Astrocyte (in vitro differentiated cells and primary cell): ENCODE data around the gene PCYT1A. TPM values are rescaled to one million over a fixed set of nuclear protein-coding genes. Genes with fewer than 3 reads are reported as not detected.

Source experiments
- DNase-seq: peaks from one replicate; pipeline ENCODE4 v3.0.0-alpha.2; 2010; ENCODE audit warnings: low read depth
- FAIRE-seq: peaks from 2 replicates; lab custom pipeline; 2011; peaks lifted over from hg19 to GRCh38; lab: Jason Lieb, UNC
- H2AFZ ChIP-seq: 2 replicates; pipeline ENCODE4 v1.6.0; 2012; ENCODE audit warnings: low read depth, low read length, inconsistent platforms
- H3K27ac ChIP-seq: 2 replicates; pipeline ENCODE4 v1.5.1; 2011; ENCODE audit warnings: low read depth, low read length, inconsistent platforms
- H3K27me3 ChIP-seq: 2 replicates; pipeline ENCODE4 v1.6.0; 2011; ENCODE audit warnings: low read length, inconsistent platforms; ENCODE audit not compliant: insufficient read depth
- H3K36me3 ChIP-seq: 2 replicates; pipeline ENCODE4 v1.5.1; 2011; ENCODE audit warnings: low read length, inconsistent platforms; ENCODE audit not compliant: insufficient read depth
- H3K4me1 ChIP-seq: 2 replicates; pipeline ENCODE4 v1.5.1; 2011; ENCODE audit warnings: low read length, inconsistent platforms; ENCODE audit not compliant: insufficient read depth
- H3K4me2 ChIP-seq: 2 replicates; pipeline ENCODE4 v1.6.0; 2012; ENCODE audit warnings: low read length, inconsistent platforms
- H3K4me3 ChIP-seq: 2 replicates; pipeline ENCODE4 v1.5.1; 2011; ENCODE audit warnings: low read depth, mild to moderate bottlenecking, low read length, inconsistent platforms; ENCODE audit not compliant: insufficient read depth
- H3K79me2 ChIP-seq: 2 replicates; pipeline ENCODE4 v1.6.0; 2012; ENCODE audit warnings: mild to moderate bottlenecking, low read length, inconsistent platforms; ENCODE audit not compliant: insufficient read depth
- H3K9ac ChIP-seq: 2 replicates; pipeline ENCODE4 v1.6.0; 2012; ENCODE audit warnings: mild to moderate bottlenecking, low read length, inconsistent platforms
- H3K9me3 ChIP-seq: 2 replicates; pipeline ENCODE4 v1.5.1; 2012; ENCODE audit warnings: low read depth, mild to moderate bottlenecking, low read length, inconsistent platforms; ENCODE audit not compliant: insufficient read depth
- H4K20me1 ChIP-seq: 2 replicates; pipeline ENCODE4 v1.6.0; 2012; ENCODE audit warnings: low read length, inconsistent platforms; ENCODE audit not compliant: insufficient read depth
- H3K27ac Mint-ChIP-seq: one replicate; pipeline ENCODE4 v1.8.0; 2021; ENCODE audit warnings: mild to moderate bottlenecking, mixed read lengths; ENCODE audit not compliant: unreplicated experiment
- H3K27me3 Mint-ChIP-seq: one replicate; pipeline ENCODE4 v1.8.0; 2021; ENCODE audit warnings: low read depth, mixed read lengths; ENCODE audit not compliant: unreplicated experiment
- H3K36me3 Mint-ChIP-seq: one replicate; pipeline ENCODE4 v1.8.0; 2021; ENCODE audit warnings: low read depth, mixed read lengths; ENCODE audit not compliant: unreplicated experiment
- H3K4me1 Mint-ChIP-seq: one replicate; pipeline ENCODE4 v1.8.0; 2021; ENCODE audit warnings: low read depth, mixed read lengths; ENCODE audit not compliant: unreplicated experiment
- H3K4me3 Mint-ChIP-seq: one replicate; pipeline ENCODE4 v1.8.0; 2021; ENCODE audit warnings: mild to moderate bottlenecking, moderate library complexity, mixed read lengths; ENCODE audit not compliant: unreplicated experiment
- H3K9me3 Mint-ChIP-seq: one replicate; pipeline ENCODE4 v1.8.0; 2021; ENCODE audit warnings: mild to moderate bottlenecking, mixed read lengths; ENCODE audit not compliant: unreplicated experiment
- CTCF ChIP-seq: IDR thresholded peaks from 2 replicates; pipeline ENCODE4 v1.5.1; 2011; ENCODE audit warnings: low read depth, mild to moderate bottlenecking, inconsistent platforms, low read length, moderate library complexity; ENCODE audit not compliant: insufficient read depth
- EZH2 ChIP-seq: IDR thresholded peaks from 2 replicates; pipeline ENCODE4 v1.6.1; 2012; ENCODE audit warnings: mild to moderate bottlenecking, low read length, inconsistent platforms; ENCODE audit not compliant: insufficient read depth
- total RNA-seq: library from RNA; stranded (reverse); gene quantifications from 2 replicates; pipeline ENCODE4 v1.2.1, GENCODE V29; 2021

PCYT1A gene
- total RNA-seq, 1 donor from 2014 or later, result 92.6 TPM

DNA sequence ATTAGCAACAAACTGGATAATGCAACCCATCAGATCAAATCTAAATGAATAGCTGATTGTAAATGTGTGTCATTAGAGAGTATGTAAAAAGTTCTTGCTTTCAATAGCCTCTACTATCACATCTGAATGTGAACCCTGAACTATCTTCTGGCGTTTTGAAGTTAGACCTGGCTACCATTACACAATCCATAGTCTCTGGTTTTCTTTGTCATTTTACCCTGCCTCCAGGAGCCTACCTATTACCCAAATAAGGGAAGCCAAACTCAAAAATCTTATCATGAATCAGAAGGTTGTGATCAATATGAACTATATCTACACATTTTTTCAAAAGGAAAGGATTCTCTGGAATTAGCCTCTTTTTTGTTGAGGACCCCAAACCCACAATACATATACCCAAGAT is 31.8 kb downstream of the PCYT1A start:
- no peak overlapping the region for H3K9ac ChIP-seq
- Mint-ChIP-seq H3K4me1 (no peaks in the 10 kb centered on the region), H3K27me3 (no peaks in the 10 kb centered on the region), H3K27ac (no peak overlapping the region), H3K4me3 (no peak overlapping the region), H3K36me3 (peaks cover 13% of the 10 kb centered on the region), H3K9me3 (no peaks in the 10 kb centered on the region)
- TF ChIP-seq EZH2 (no peak), CTCF (no peak)
- peaks cover 16% of the 10 kb centered on the region for H3K36me3 ChIP-seq
- H3K4me3 ChIP-seq, result no peak overlapping the region
- H4K20me1 ChIP-seq, result peaks cover 20% of the 10 kb centered on the region
- H3K27me3 ChIP-seq, result no peaks in the 10 kb centered on the region
- no peaks in the 10 kb centered on the region for H3K4me1 ChIP-seq
- H2AFZ ChIP-seq, result no peak overlapping the region
- no peak overlapping the region for H3K4me2 ChIP-seq
- no peak overlapping the region for H3K27ac ChIP-seq
- no peaks in the 10 kb centered on the region for H3K9me3 ChIP-seq
- FAIRE-seq (no peak), DNase-seq (no peak)
- peaks cover 41% of the 10 kb centered on the region for H3K79me2 ChIP-seq

- no peak overlapping the region for H3K9ac ChIP-seq
- H4K20me1 ChIP-seq, result peaks cover 15% of the 10 kb centered on the region
- no peak overlapping the region for H3K27ac Mint-ChIP-seq
- no peaks in the 10 kb centered on the region for H3K4me1 Mint-ChIP-seq
- H3K36me3 Mint-ChIP-seq, result peaks cover 11% of the 10 kb centered on the region
- H3K4me3 ChIP-seq, result no peak overlapping the region
- H3K27ac ChIP-seq, result no peak overlapping the region
- no peaks in the 10 kb centered on the region for H3K27me3 Mint-ChIP-seq
- H3K79me2 ChIP-seq, result peaks cover 40% of the 10 kb centered on the region
- H3K4me2 ChIP-seq, result no peak overlapping the region
- no peaks in the 10 kb centered on the region for H3K9me3 ChIP-seq
- H2AFZ ChIP-seq, result no peak overlapping the region
- no peaks in the 10 kb centered on the region for H3K9me3 Mint-ChIP-seq
- H3K27me3 ChIP-seq, result no peaks in the 10 kb centered on the region
- no peaks in the 10 kb centered on the region for H3K4me1 ChIP-seq
- no peak for DNase-seq
- no peak for FAIRE-seq
- peaks cover 11% of the 10 kb centered on the region for H3K36me3 ChIP-seq
- TF ChIP-seq EZH2, result no peak
- TF ChIP-seq CTCF, result no peak
- H3K4me3 Mint-ChIP-seq, result no peak overlapping the region
These were observed 32.9 kb downstream of the PCYT1A start for GRCh38 chr3:196254376-196255283.

DNA sequence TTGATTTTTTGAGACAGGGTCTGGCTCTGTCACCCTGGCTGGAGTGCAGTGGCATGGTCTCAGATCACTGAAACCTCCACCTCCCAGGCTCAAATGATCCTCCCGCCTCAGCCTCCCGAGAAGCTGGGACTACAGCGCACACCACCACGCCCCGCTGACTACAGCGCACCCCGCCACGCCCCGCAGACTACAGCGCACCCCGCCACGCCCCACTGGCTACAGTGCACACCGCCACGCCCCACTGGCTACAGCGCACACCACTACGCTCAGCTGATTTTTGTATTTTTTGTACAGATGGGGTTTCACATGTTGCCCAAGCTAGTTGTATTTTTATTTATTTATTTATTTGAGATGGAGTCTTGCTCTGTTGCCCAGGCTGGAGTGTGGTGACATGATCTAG is 35.6 kb downstream of the PCYT1A start:
- no peak for TF ChIP-seq EZH2
- TF ChIP-seq CTCF, result no peak
- no peaks in the 10 kb centered on the region for H3K4me1 Mint-ChIP-seq

More for the DNA sequence above, 35.6 kb downstream of the PCYT1A start:
- Histone ChIP-seq H3K27ac (no peak overlapping the region), H3K9me3 (no peaks in the 10 kb centered on the region), H3K4me2 (no peak overlapping the region), H3K79me2 (peaks cover 34% of the 10 kb centered on the region), H3K27me3 (no peaks in the 10 kb centered on the region), H4K20me1 (peaks cover 33% of the 10 kb centered on the region), H3K4me1 (no peaks in the 10 kb centered on the region), H3K4me3 (no peak overlapping the region), H3K9ac (no peak overlapping the region), H2AFZ (no peak overlapping the region), H3K36me3 (peaks cover 18% of the 10 kb centered on the region)
- FAIRE-seq (no peak), DNase-seq (no peak)
- no peak overlapping the region for H3K27ac Mint-ChIP-seq
- no peak overlapping the region for H3K4me3 Mint-ChIP-seq
- no peaks in the 10 kb centered on the region for H3K9me3 Mint-ChIP-seq
- H3K27me3 Mint-ChIP-seq, result no peaks in the 10 kb centered on the region
- peaks cover 19% of the 10 kb centered on the region for H3K36me3 Mint-ChIP-seq
